Sigmoid colon (tissue), 4 donors: ENCODE measurements around the gene SNX14.

Source experiments
- POLR2A ChIP-seq, 2 donors: fragments of 450-650 bp; IDR thresholded peaks; one replicate each; pipeline ENCODE4 v1.6.1; 2016; ENCODE audit warnings: antibody characterized with exemption in 2 of 2, mild to moderate bottlenecking in 2 of 2, moderate library complexity in 2 of 2
- POLR2AphosphoS5 ChIP-seq, 4 donors: sonication (generic); formaldehyde crosslinking; IDR thresholded peaks; one replicate each; pipeline ENCODE4 v1.6.1; 2017; ENCODE audit warnings: antibody characterized with exemption in 4 of 4

DNA sequence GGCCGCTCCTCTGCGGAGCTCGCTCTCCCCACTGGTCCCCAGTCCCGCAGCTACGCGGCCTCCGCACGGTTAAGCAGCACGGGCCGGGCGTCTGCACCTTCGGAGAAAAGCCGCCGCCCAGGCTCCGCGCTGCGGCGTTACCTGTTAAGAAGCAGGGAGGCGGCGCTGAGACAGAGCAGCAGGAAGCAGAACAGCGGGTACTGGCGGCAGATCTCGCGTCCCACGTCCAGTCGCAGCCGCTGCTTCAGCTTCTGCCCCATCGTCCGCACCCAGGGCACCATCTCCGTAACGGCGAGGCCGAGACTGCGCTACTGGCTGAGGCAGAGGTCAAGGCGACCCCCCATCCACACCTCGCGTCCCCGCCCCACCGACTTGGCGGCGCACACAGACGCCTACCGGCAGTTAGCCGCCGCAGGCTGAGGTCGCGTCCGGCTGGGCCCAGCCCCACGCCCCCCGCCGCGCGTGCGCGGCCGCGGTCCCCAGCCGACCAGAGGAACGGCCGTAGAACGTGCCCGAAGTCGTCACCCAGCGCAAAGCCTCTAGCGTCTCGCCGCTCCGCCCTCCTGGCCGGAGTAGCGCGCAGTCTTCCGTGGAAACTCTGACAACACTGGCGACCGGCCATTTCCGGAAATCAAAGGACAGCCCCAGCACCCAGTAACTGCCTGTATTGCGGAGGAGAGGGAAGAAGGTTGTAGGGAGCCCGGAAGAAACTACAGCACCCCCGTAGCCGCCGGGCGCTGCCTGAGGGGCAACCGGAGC lies at the start of gene SNX14:
- peak; percentile 83 to 89 (median 84) for TF ChIP-seq POLR2AphosphoS5 (IDR thresholded peaks at IDR 0.05)
- TF ChIP-seq POLR2A (IDR thresholded peaks at IDR 0.05) = peak; percentile 24 to 50
